ENCODE data around the gene AATK. TPM values are rescaled to one million over a fixed set of nuclear protein-coding genes. Genes with fewer than 3 reads are reported as not detected.

The AATK gene
- total RNA-seq, 4 donors from 2014 or later, result 0.64 to 2.8 (median 1.1) TPM

DNA sequence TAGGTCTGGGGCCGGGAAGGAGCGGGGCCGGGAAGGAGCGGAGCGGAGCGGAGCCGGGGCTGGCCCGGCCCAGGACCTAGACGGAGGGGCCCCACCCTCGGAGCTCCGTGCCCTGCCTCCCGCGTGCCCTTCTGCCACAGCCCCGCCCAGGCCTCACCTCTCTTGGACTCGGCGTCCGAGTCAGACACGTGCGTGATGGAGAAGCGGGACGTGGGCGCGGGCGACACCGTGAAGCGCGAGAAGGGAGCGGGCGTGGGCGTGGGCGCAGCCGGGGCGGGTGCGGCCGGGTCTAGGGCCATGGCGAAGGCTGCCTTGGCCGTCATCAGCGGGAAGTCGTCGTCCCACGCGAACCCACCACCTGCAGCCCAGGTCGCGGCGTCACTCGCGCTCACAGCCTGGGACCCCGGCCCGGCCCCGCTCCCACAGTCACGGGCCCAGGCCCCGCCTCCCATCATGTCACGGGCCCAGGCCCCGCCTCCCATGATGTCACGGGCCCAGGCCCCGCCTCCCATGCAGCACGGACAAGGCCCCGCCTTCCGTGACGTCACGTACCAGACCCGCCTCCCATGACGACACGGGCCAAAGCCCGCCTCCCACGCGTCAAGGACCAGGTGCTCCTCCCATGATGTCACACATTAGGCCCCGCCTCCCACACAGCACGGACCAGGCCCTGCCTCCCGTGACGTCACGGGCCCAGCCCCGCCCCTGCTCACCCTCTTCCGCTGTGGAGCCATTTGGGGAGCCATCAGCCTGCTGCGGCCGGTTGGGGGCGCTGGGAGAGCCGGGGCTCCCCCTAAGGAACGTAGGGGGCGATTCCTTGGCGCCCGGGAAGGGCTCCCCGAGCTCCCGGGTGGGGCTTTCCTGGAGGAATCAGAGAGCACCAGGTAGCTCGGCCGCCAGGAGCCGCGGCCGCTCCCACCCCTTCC lies 46.5 kb downstream of the AATK start:
- Histone ChIP-seq H3K27me3 (peaks cover 43% of the 10 kb centered on the region), H3K36me3 (peaks cover 12% of the 10 kb centered on the region), H3K4me3 (peak overlapping the region; percentile 38), H3K9me3 (no peaks in the 10 kb centered on the region), H3K27ac (no peak overlapping the region), H3K4me1 (peaks cover 38% of the 10 kb centered on the region)
- WGBS, result 25% methylated on average over 9 of the region's 89 CpGs
- TF ChIP-seq EP300 (IDR thresholded peaks at IDR 0.05) (no peak), POLR2AphosphoS5 (IDR thresholded peaks at IDR 0.05) (peak in 1 of 3 donors; percentile 19), POLR2A (IDR thresholded peaks at IDR 0.05) (no peak)
- TF ChIP-seq, protein P1, sequence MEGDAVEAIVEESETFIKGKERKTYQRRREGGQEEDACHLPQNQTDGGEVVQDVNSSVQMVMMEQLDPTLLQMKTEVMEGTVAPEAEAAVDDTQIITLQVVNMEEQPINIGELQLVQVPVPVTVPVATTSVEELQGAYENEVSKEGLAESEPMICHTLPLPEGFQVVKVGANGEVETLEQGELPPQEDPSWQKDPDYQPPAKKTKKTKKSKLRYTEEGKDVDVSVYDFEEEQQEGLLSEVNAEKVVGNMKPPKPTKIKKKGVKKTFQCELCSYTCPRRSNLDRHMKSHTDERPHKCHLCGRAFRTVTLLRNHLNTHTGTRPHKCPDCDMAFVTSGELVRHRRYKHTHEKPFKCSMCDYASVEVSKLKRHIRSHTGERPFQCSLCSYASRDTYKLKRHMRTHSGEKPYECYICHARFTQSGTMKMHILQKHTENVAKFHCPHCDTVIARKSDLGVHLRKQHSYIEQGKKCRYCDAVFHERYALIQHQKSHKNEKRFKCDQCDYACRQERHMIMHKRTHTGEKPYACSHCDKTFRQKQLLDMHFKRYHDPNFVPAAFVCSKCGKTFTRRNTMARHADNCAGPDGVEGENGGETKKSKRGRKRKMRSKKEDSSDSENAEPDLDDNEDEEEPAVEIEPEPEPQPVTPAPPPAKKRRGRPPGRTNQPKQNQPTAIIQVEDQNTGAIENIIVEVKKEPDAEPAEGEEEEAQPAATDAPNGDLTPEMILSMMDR (IDR thresholded peaks at IDR 0.05), result peak in 1 of 2 donors; percentile 7
- peak; percentile 92 for DNase-seq (ENCODE audit: low spot score in 2 of 2)

DNA sequence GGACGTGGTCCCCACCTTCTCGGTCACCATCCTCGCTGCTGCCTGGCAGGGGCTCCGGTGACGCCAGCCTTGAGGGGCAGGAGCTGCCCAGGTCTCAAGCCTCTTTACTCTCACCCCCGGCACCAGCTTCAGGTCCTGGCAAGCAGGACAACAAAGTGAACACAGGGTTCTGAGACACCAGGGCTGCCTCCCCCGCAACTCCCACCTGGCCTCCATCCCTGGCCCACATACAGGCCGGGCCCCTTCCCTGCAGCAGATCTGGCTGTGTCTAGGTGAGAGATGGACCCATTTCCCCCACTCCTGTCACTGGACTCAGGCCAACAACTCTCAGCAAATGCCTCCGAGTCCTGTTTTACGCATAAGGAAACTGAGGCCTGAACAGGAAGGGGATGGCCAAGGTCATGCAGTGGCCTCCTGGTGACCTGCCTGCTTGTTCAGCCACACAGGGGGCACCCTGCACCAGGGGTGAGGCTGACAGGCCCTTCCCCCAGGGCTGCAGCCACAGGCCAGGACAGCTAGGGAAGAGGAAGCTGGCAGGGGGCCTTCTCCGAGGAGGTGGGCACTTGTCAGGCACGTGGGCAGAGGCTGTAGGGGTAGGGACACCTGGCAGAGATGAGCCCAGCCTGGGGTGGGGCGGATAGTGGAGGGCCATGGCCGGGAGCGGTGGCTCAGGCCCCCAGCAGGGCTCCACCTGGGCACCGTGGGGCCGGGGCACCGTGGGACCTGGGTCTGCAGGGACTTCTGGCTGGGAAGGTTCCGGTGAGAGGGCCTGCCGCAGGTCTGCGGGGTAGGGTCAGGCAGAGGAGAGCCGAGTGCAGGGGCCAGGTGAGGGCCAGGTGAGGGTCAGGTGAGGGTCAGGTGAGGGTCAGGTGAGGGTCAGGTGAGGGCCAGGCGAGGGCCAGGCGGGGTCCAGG lies 47.5 kb downstream of the AATK start:
- Histone ChIP-seq H3K4me1 (peaks cover 38% of the 10 kb centered on the region), H3K27me3 (peaks cover 35% of the 10 kb centered on the region), H3K36me3 (peaks cover 16% of the 10 kb centered on the region), H3K27ac (no peak overlapping the region), H3K9me3 (no peaks in the 10 kb centered on the region), H3K4me3 (peak overlapping the region; percentile 38)
- TF ChIP-seq POLR2AphosphoS5 (IDR thresholded peaks at IDR 0.05), result no peak
- no peak for TF ChIP-seq EP300 (IDR thresholded peaks at IDR 0.05)
- no peak for TF ChIP-seq POLR2A (IDR thresholded peaks at IDR 0.05)
- TF ChIP-seq, protein P1 (IDR thresholded peaks at IDR 0.05), result no peak
- DNase-seq (ENCODE audit: low spot score in 2 of 2), result no peak
- 54% methylated on average over 18 of the region's 24 CpGs for WGBS

DNA sequence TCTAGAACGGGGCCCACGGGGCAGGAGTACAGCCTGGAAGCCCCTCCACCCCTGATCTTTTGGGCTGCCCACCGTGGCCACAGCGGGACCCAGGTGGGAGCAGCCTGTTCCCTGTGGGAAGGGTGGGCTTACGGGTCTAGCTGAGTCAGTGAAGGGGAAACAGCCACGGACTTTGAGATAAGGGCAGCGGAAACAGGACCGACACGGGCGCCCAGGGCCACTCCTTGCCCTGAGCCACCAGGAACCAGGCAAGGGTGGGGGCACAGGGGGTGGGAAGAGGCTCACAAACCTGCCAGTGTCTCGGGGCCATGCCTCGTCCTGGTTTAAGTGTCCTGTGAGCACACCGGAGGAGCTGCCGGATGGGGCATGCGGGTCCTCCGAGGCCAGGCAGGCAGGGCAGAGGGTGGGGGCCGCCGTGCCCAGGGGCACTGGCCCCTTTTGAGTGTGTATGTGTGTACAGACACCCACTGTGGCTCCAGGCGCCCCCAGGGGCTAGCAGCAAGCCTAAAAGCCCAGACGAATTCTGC lies 48.3 kb downstream of the AATK start:
- WGBS, result no CpG with 5 or more reads among the region's 20 CpGs
- Histone ChIP-seq H3K4me3 (no peak overlapping the region), H3K9me3 (no peaks in the 10 kb centered on the region), H3K36me3 (peaks cover 23% of the 10 kb centered on the region), H3K4me1 (peaks cover 38% of the 10 kb centered on the region), H3K27me3 (peaks cover 27% of the 10 kb centered on the region), H3K27ac (no peak overlapping the region)
- DNase-seq (ENCODE audit: low spot score in 2 of 2), result no peak
- no peak for TF ChIP-seq POLR2A (IDR thresholded peaks at IDR 0.05)
- no peak for TF ChIP-seq POLR2AphosphoS5 (IDR thresholded peaks at IDR 0.05)
- TF ChIP-seq, protein P1 (IDR thresholded peaks at IDR 0.05), result no peak
- no peak for TF ChIP-seq EP300 (IDR thresholded peaks at IDR 0.05)

DNA sequence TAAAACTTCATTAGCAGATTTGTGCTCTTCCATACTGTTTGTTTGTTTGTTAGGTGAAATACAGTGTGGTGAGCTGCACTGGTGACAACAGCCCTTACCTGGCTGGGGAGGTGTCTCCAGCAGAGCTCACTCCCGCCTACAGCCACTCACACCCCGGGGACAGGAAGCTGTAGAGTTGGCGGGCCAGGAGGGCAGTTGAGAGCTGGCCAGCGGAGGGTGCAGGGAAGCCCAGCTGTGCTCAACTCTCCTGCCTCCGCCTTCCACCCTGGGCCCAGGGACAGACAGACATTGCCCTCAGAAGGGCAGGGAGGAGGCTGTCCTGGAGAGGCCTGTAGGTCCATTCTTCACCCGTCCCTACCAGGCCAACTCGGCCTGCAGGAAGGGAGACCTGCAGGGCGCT lies 49.3 kb downstream of the AATK start:
- WGBS, result 86% methylated on average over 5 of the region's 8 CpGs
- TF ChIP-seq POLR2AphosphoS5 (IDR thresholded peaks at IDR 0.05) (no peak), POLR2A (IDR thresholded peaks at IDR 0.05) (no peak), EP300 (IDR thresholded peaks at IDR 0.05) (no peak)
- TF ChIP-seq, protein P1 (IDR thresholded peaks at IDR 0.05), result no peak
- Histone ChIP-seq H3K4me3 (no peak overlapping the region), H3K27me3 (peaks cover 17% of the 10 kb centered on the region), H3K27ac (no peak overlapping the region), H3K36me3 (peaks cover 32% of the 10 kb centered on the region), H3K4me1 (peaks cover 31% of the 10 kb centered on the region), H3K9me3 (no peaks in the 10 kb centered on the region)
- DNase-seq (ENCODE audit: low spot score in 2 of 2), result no peak

Data from suprapubic skin (tissue), 4 donors.